HepG2 (cell line): ENCODE results near the gene SLAMF6. TPM values are rescaled to one million over a fixed set of nuclear protein-coding genes. Genes with fewer than 3 reads are reported as not detected.

Experiments used
- ATAC-seq: fragments of 200-7000 bp; cut with Tn5 transposase; 3 replicates; pipeline ENCODE4 v1.9.1; 2020; ENCODE audit warnings: mild to moderate bottlenecking, moderate library complexity
- BruUV-seq: library from RNA; stranded (reverse); fragments of 400-500 nt; replicated peaks from 2 replicates; lab custom pipeline; 2021; lab: Mats Ljungman, UMichigan
- CTCF ChIA-PET: fragments of 300-600 bp; formaldehyde crosslinking; extraction: SDS; loops from one replicate; lab custom pipeline; 2021; ENCODE audit warnings: low total read pairs, inconsistent platforms, low intra/inter-chr PET ratio; lab: Yijun Ruan, JAX
- POLR2A ChIA-PET: fragments of 350-600 bp; sonication (Branson Sonifier 250); formaldehyde crosslinking; loops from one replicate; lab custom pipeline; 2020; ENCODE audit warnings: antibody characterized with exemption, inconsistent platforms; lab: Yijun Ruan, JAX
- DNase-seq: peaks from one replicate; pipeline ENCODE4 v3.0.0-alpha.2; 2015; ENCODE audit warnings: low spot score
- FAIRE-seq: peaks from 3 replicates; lab custom pipeline; 2011; peaks lifted over from hg19 to GRCh38; lab: Jason Lieb, UNC
- H2AFZ ChIP-seq: one replicate; pipeline ENCODE4 v1.6.1; 2011; ENCODE audit warnings: low read length, inconsistent platforms
- H3K27ac ChIP-seq: fragments of 300-600 bp; 3 replicates; pipeline ENCODE4 v1.8.0; 2011; ENCODE audit warnings: mixed run types, mild to moderate bottlenecking, mixed read lengths, low read length, inconsistent platforms; ENCODE audit not compliant: insufficient read depth; ENCODE audit errors: extremely low read length
- H3K27me3 ChIP-seq, 2 experiments: fragments of 200-600 bp in 1 of 2; 2 replicates in 1 of 2; 3 replicates in 1 of 2; pipeline versions ENCODE4 v1.6.0 to v1.8.0; 2011; ENCODE audit warnings: low read length in 2 of 2, mild to moderate bottlenecking in 2 of 2, moderate library complexity in 2 of 2, inconsistent platforms in 1 of 2; ENCODE audit not compliant: insufficient read depth in 2 of 2, control insufficient read depth in 1 of 2
- H3K36me3 ChIP-seq, 2 experiments: fragments of 200-600 bp in 1 of 2; replicated peaks in 1 of 2; 2 replicates in 1 of 2; 3 replicates in 1 of 2; pipeline versions ENCODE4 v1.5.1 to v1.8.0; 2011; ENCODE audit warnings: low read length in 2 of 2, inconsistent platforms in 1 of 2; ENCODE audit not compliant: insufficient read depth in 2 of 2, control insufficient read depth in 1 of 2
- H3K4me1 ChIP-seq: 2 replicates; pipeline ENCODE4 v1.5.1; 2012; ENCODE audit warnings: low read length, inconsistent platforms; ENCODE audit not compliant: insufficient read depth
- H3K4me2 ChIP-seq: 2 replicates; pipeline ENCODE4 v1.6.0; 2011; ENCODE audit warnings: low read depth, low read length, inconsistent platforms
- H3K4me3 ChIP-seq, 3 experiments: fragments of 200-600 bp in 1 of 3; sonication (generic), shearing (Covaris generic) in 1 of 3; replicated peaks in 1 of 3; 2 replicates each; pipeline ENCODE4 v1.5.1; 2011 to 2016; ENCODE audit warnings: low read length in 3 of 3, inconsistent platforms in 2 of 3, low read depth in 2 of 3, mild to moderate bottlenecking in 2 of 3, control low read depth in 1 of 3, mixed read lengths in 1 of 3; ENCODE audit not compliant: insufficient read depth in 1 of 3
- H3K79me2 ChIP-seq: one replicate; pipeline ENCODE4 v1.6.1; 2011; ENCODE audit warnings: low read length, inconsistent platforms; ENCODE audit not compliant: insufficient read depth
- H3K9ac ChIP-seq: 2 replicates; pipeline ENCODE4 v1.6.0; 2011; ENCODE audit warnings: mild to moderate bottlenecking, low read depth, low read length, inconsistent platforms; ENCODE audit not compliant: insufficient read depth
- H3K9me3 ChIP-seq: 2 replicates; pipeline ENCODE4 v1.5.1; 2012; ENCODE audit warnings: mild to moderate bottlenecking, low read length
- H4K20me1 ChIP-seq: 2 replicates; pipeline ENCODE4 v1.6.0; 2011; ENCODE audit warnings: inconsistent platforms, mild to moderate bottlenecking, low read length, moderate library complexity; ENCODE audit not compliant: insufficient read depth
- FOXJ3 ChIP-seq: sonication (generic); formaldehyde crosslinking; IDR thresholded peaks from 2 replicates; pipeline ENCODE4 v1.4.0; 2020; ENCODE audit warnings: missing genetic modification reagents, mild to moderate bottlenecking, borderline replicate concordance
- GABPA ChIP-seq, 2 experiments: IDR thresholded peaks; 2 replicates each; pipeline ENCODE4 v1.6.1; 2011 to 2016; ENCODE audit warnings: low read depth in 2 of 2, low read length in 1 of 2, missing biosample characterization in 1 of 2, missing genetic modification characterization in 1 of 2
- KAT2B ChIP-seq: fragments of 150-350 bp; IDR thresholded peaks from 2 replicates; pipeline ENCODE4 v1.6.1; 2014; ENCODE audit warnings: low read depth, low read length, borderline replicate concordance
- KLF12 ChIP-seq: sonication (generic); formaldehyde crosslinking; IDR thresholded peaks from 2 replicates; pipeline ENCODE4 v1.4.0; 2020; ENCODE audit warnings: missing genetic modification reagents, borderline replicate concordance
- MAX ChIP-seq: IDR thresholded peaks from 2 replicates; pipeline ENCODE4 v1.6.1; 2012; ENCODE audit warnings: inconsistent platforms
- MYC ChIP-seq: sonication (generic); formaldehyde crosslinking; IDR thresholded peaks from 2 replicates; pipeline ENCODE4 v1.9.0; 2021; ENCODE audit warnings: missing genetic modification reagents, borderline replicate concordance
- RFX1 ChIP-seq: fragments of 450-650 bp; IDR thresholded peaks from 2 replicates; pipeline ENCODE4 v1.6.1; 2017
- SCMH1 ChIP-seq: sonication (generic); formaldehyde crosslinking; IDR thresholded peaks from 2 replicates; pipeline ENCODE4 v1.9.0; 2021; ENCODE audit warnings: missing genetic modification reagents, mild to moderate bottlenecking, borderline replicate concordance
- STAT5B ChIP-seq: sonication (generic); formaldehyde crosslinking; IDR thresholded peaks from 2 replicates; pipeline ENCODE4 v1.4.0; 2020; ENCODE audit warnings: missing genetic modification reagents
- TCF7 ChIP-seq: sonication (generic); IDR thresholded peaks from 2 replicates; pipeline ENCODE4 v1.6.1; 2016; ENCODE audit warnings: antibody characterized with exemption, low read depth
- ZFP41 ChIP-seq: sonication (generic); formaldehyde crosslinking; IDR thresholded peaks from 2 replicates; pipeline ENCODE4 v1.4.0; 2020; ENCODE audit warnings: mild to moderate bottlenecking, missing genetic modification reagents, borderline replicate concordance
- ZNF251 ChIP-seq: sonication (generic); formaldehyde crosslinking; IDR thresholded peaks from 2 replicates; pipeline ENCODE4 v1.9.0; 2021; ENCODE audit warnings: mild to moderate bottlenecking, missing genetic modification reagents
- WGBS: methylation state at CpG from one replicate; pipeline ENCODE4 v1.1.6; 2017; ENCODE audit warnings: low lambda C conversion rate; 5-methylcytosine and 5-hydroxymethylcytosine counted together
- in situ Hi-C: cut with HindIII; loops from 2 replicates; pipeline ENCODE4 v1.10.0; 2017; ENCODE audit warnings: low pct_unique_long_range_greater_than_20kb; ENCODE audit not compliant: extremely low pct_ligation_motif_present
- intact Hi-C: fragments of 100-400 bp; cut with micrococcal nuclease; formaldehyde crosslinking; loops from one replicate; pipeline ENCODE4 v1.10.0; 2022; ENCODE audit not compliant: unreplicated experiment
- polyA plus RNA-seq, 8 experiments: library from polyadenylated mRNA; depleted of rRNA in 3 of 8; stranded (reverse) in 7 of 8; unstranded in 1 of 8; fragments of >200 nt; fragmentation: Illumina TruSeq in 4 of 8; extraction: Trizol in 4 of 8; gene quantifications; 2 replicates each; pipeline versions ENCODE4 v1.2.1 to v1.2.3, GENCODE V29; 2011 to 2016; ENCODE audit warnings: low read depth in 4 of 8, missing spikeins in 1 of 8, mixed read lengths in 1 of 8; ENCODE audit not compliant: insufficient read depth in 1 of 8
- total RNA-seq, 5 experiments: library from RNA; depleted of rRNA; stranded (reverse); fragments of >200 nt; fragmentation: Illumina TruSeq; extraction: Trizol; gene quantifications; 2 replicates each; pipeline ENCODE4 v1.2.3, GENCODE V29; 2016; ENCODE audit warnings: low read depth in 1 of 5
- TF ChIP-seq, protein P1 (sequence below), 2 experiments: sonication (generic) in 1 of 2; formaldehyde crosslinking in 1 of 2; IDR thresholded peaks; 2 replicates each; pipeline versions ENCODE4 v1.4.0 to v1.6.1; 2016 to 2020; ENCODE audit warnings: borderline replicate concordance in 1 of 2, low read depth in 1 of 2, mild to moderate bottlenecking in 1 of 2, missing genetic modification reagents in 1 of 2
- TF ChIP-seq, protein P2 (sequence below): sonication (generic); formaldehyde crosslinking; conservative IDR thresholded peaks from 2 replicates; pipeline ENCODE4 v1.4.0; 2020; ENCODE audit warnings: missing genetic modification reagents
- TF ChIP-seq, protein P3 (sequence below): sonication (generic); IDR thresholded peaks from 2 replicates; pipeline ENCODE4 v1.6.1; 2016; ENCODE audit warnings: low read depth, borderline replicate concordance

SLAMF6 gene
- total and polyA plus RNA-seq, 2 of the 13 experiments (the other 11 are each of a cell fraction or from before 2014, with no cell fraction given), result not detected

DNA sequence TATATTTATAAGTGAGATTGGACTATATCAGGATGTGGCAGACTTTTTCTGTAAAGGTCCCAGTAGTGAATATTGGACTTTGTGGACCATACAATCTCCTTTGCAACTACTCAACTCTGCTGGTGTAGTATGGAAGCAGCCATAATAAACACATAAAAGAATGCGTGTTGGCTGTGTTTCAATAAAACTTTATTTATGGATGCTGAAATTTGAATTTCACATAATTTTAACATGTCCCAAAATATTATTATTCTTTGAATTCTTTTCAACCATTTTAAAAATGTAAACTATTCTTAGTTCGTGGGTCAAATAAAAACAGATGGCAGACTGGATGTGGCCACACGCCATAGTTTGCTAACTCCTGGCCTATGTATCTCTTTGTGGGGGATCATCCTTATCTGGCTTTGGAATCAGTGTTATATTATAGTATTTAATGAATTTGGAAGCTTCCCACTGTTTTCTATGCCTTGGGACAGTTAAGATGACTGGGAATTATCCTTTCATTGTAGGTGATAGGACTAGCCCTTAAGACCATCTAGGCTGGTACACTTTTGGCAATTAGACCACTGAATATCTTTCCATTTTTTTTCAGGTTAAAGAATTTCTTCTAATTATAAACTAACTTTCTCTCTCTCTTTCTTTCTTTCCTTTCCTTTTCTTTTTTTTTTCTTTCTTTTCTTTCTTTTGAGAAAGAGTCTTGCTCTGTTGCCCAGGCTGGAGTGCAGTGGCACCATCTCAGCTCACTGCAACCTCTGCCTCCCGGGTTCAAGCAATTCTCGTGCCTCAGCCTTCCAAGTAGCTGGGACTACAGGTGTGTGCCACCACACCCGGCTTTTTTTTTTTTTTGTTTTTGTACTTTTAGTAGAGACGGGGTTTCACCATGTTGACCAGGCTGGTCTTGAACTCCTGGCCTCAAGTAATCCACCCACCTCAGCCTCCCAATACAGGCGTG is 14.9 kb upstream of the SLAMF6 start:
- Histone ChIP-seq H3K79me2 (no peaks in the 10 kb centered on the region), H2AFZ (no peak overlapping the region), H3K4me2 (no peak overlapping the region), H3K4me1 (peaks cover 47% of the 10 kb centered on the region), H3K4me3 (no peak overlapping the region), H3K27me3 (no peaks in the 10 kb centered on the region), H3K27ac (no peak overlapping the region), H3K36me3 (no peaks in the 10 kb centered on the region), H4K20me1 (no peaks in the 10 kb centered on the region), H3K9me3 (peaks cover 15% of the 10 kb centered on the region), H3K9ac (no peak overlapping the region)
- ATAC-seq (no peak), DNase-seq (no peak), FAIRE-seq (no peak)
- ChIA-PET POLR2A (no interaction called here), CTCF (no interaction called here)
- TF ChIP-seq SCMH1, result no peak
- TF ChIP-seq TCF7, result no peak
- TF ChIP-seq KAT2B, result no peak
- no peak for TF ChIP-seq KLF12 (CRISPR knock-in tag)
- TF ChIP-seq GABPA (IDR thresholded peaks at IDR 0.05; ENCODE audit: low read depth, low read length), result no peak
- no peak for TF ChIP-seq GABPA (CRISPR knock-in tag; IDR thresholded peaks at IDR 0.05; ENCODE audit: low read depth)
- TF ChIP-seq, protein P1, sequence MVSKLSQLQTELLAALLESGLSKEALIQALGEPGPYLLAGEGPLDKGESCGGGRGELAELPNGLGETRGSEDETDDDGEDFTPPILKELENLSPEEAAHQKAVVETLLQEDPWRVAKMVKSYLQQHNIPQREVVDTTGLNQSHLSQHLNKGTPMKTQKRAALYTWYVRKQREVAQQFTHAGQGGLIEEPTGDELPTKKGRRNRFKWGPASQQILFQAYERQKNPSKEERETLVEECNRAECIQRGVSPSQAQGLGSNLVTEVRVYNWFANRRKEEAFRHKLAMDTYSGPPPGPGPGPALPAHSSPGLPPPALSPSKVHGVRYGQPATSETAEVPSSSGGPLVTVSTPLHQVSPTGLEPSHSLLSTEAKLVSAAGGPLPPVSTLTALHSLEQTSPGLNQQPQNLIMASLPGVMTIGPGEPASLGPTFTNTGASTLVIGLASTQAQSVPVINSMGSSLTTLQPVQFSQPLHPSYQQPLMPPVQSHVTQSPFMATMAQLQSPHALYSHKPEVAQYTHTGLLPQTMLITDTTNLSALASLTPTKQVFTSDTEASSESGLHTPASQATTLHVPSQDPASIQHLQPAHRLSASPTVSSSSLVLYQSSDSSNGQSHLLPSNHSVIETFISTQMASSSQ (IDR thresholded peaks at IDR 0.05; ENCODE audit: low read depth), result no peak
- TF ChIP-seq, protein P1 (CRISPR knock-in tag; IDR thresholded peaks at IDR 0.05; ENCODE audit: borderline replicate concordance), result no peak
- TF ChIP-seq ZFP41 (CRISPR knock-in tag), result no peak
- no peak for TF ChIP-seq FOXJ3 (CRISPR knock-in tag)
- TF ChIP-seq MAX, result no peak
- no peak for TF ChIP-seq RFX1
- no peak for TF ChIP-seq ZNF251 (CRISPR knock-in tag)
- TF ChIP-seq, protein P2, sequence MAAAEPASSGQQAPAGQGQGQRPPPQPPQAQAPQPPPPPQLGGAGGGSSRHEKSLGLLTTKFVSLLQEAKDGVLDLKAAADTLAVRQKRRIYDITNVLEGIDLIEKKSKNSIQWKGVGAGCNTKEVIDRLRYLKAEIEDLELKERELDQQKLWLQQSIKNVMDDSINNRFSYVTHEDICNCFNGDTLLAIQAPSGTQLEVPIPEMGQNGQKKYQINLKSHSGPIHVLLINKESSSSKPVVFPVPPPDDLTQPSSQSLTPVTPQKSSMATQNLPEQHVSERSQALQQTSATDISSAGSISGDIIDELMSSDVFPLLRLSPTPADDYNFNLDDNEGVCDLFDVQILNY, result no peak
- no peak for TF ChIP-seq MYC (CRISPR knock-in tag)
- TF ChIP-seq, protein P3, sequence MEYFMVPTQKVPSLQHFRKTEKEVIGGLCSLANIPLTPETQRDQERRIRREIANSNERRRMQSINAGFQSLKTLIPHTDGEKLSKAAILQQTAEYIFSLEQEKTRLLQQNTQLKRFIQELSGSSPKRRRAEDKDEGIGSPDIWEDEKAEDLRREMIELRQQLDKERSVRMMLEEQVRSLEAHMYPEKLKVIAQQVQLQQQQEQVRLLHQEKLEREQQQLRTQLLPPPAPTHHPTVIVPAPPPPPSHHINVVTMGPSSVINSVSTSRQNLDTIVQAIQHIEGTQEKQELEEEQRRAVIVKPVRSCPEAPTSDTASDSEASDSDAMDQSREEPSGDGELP, result no peak
- no peak for TF ChIP-seq STAT5B (CRISPR knock-in tag)
- in situ Hi-C loops (no loop called here), intact Hi-C loops (no loop called here)
- 82% methylated on average over 8 of the region's 8 CpGs for WGBS
- BruUV-seq, result no TSS peak
